GM12873 (cell line): ENCODE data around the gene TMCC1.

Experiments used
- CTCF ChIP-seq: IDR thresholded peaks from 2 replicates; pipeline ENCODE4 v1.5.1; 2012; ENCODE audit warnings: low read depth, mild to moderate bottlenecking, moderate library complexity, low read length, control low read depth; ENCODE audit not compliant: insufficient read depth; ENCODE audit errors: missing control alignments

The TMCC1 gene

GRCh38 chr3:129676985-129677384 is 216.5 kb downstream of the TMCC1 start:
- no peak for TF ChIP-seq CTCF

GRCh38 chr3:129673897-129674797 is 219.4 kb downstream of the TMCC1 start:
- no peak for TF ChIP-seq CTCF

- no peak for TF ChIP-seq CTCF
Measured at GRCh38 chr3:129673012-129673411, 220.5 kb downstream of the TMCC1 start.

- TF ChIP-seq CTCF, result no peak
Measured at GRCh38 chr3:129672412-129672811, 221.1 kb downstream of the TMCC1 start.

- no peak for TF ChIP-seq CTCF
Measured at GRCh38 chr3:129665024-129665768, 228.3 kb downstream of the TMCC1 start.

- TF ChIP-seq CTCF, result no peak
Measured at GRCh38 chr3:129663930-129664646, 229.4 kb downstream of the TMCC1 start.

GRCh38 chr3:129663045-129663446 is 230.5 kb downstream of the TMCC1 start:
- no peak for TF ChIP-seq CTCF
